Measurements from ENCODE around the gene ROMO1. TPM values are rescaled to one million over a fixed set of nuclear protein-coding genes. Genes with fewer than 3 reads are reported as not detected.
"Not testable (repeated sequence)": the region's sequence is repeated elsewhere in the genome, so short reads cannot be mapped to it uniquely, and the experiment has no call there.

The ROMO1 gene
- total and polyA plus RNA-seq, 3 experiments from 2014 or later = 108 to 358 (median 117) TPM

DNA sequence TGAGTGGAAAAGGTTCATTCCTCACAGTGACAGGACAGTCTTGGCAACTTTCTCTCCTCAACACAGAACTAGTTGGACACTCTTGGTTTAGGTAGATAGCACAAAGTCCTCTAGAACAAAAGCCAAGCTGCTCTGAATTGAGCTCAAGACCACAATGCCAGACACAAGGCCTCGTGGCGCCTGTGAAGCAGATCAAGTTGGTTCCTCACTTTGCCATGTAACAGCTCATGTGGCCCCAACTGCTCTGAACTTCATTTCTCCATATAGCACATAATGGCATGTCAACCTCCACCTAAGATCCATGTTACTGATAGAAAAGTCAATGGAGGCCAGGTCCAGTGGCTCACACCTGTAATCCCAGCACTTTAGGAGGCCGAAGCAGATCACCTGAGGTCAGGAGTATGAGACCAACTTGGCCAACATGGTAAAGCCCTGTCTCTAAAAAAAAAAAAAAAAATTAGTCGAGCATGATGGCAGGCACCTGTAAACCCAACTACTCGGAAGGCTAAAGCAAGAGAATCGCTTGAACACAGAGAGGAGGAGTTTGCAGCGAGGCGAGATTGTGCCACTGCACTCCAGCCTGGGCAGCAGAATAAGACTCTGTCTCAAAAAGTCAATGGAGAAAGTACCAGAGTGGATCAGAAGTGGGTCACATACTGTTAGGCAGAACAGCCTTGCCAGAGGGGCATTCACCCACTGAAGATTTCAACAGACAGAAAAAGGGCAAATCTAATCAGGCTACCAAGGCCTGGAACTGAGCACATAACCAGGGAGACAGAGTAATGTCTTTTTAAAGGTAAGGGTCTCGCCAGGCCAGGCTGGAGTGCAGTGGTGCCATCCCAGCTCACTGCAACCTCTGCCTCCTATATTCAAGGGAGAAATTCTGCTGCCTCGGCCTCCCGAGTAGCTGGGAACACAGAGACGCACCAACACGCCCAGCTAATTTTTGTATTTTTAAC, 21.2 kb downstream of the ROMO1 start:
- Mint-ChIP-seq H3K4me3 (peak overlapping the region in 4 of 7 donors; percentile 3 to 54 (median 34)), H3K27ac (peak overlapping the region in 7 of 8 donors; percentile 8 to 79 (median 43)), H3K4me1 (peaks cover 53 to 69% (median 69%) of the 10 kb centered on the region in 3 donors), H3K9me3 (no peaks in the 10 kb centered on the region), H3K36me3 (peaks cover 17 to 92% (median 38%) of the 10 kb centered on the region in 3 donors), H3K27me3 (no peaks in the 10 kb centered on the region)
- no peaks in the 10 kb centered on the region for H3K27me3 ChIP-seq (ENCODE audit: insufficient read depth, low read length, poor library complexity, severe bottlenecking)
- POLR2A ChIA-PET = interaction anchor here (1.0 to 1.4 kb wide), 2 partner anchors 22 to 56 kb away, joined by 3 to 4 read pairs; partner anchors contain the start of gene RBM39
- H3K4me3 ChIP-seq (ENCODE audit: low read length) = no peak overlapping the region
- H3K36me3 ChIP-seq (ENCODE audit: insufficient read depth, low read length) = peaks cover 84% of the 10 kb centered on the region
- DNase-seq = no peak
- H3K27ac ChIP-seq (ENCODE audit: low read depth, low read length) = no peak overlapping the region
- H3K4me1 ChIP-seq (ENCODE audit: insufficient read depth, low read length) = peaks cover 14% of the 10 kb centered on the region
- no peaks in the 10 kb centered on the region for H3K9me3 ChIP-seq (ENCODE audit: low read length)
- CTCF ChIA-PET = interaction anchor here (1.1 to 1.4 kb wide), 2 partner anchors 15 to 102 kb away, joined by 3 read pairs; no protein-coding TSS in a partner anchor

DNA sequence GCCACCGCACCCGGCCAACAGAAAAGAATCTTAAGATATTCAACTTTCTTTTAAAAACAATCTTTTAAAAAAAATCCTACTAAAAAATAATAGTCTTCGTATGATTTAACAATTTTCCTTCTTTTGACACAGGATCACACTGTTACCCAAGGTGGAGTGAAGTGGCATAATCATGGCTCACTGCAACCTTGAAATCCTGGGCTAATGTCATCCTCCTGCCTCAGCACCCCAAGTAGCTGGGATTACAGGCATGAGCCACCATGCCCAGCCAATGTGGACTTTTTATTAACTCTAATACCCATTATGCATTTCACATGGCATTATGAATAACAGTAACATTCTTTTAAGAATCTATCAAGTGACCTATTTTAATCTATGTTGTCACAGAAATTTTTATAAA, 22.0 kb downstream of the ROMO1 start:
- no peak overlapping the region for H3K27ac ChIP-seq (ENCODE audit: low read depth, low read length)
- POLR2A ChIA-PET = no interaction called here
- peaks cover 50 to 65% (median 63%) of the 10 kb centered on the region in 3 donors for H3K4me1 Mint-ChIP-seq
- H3K27ac Mint-ChIP-seq = peak overlapping the region in 2 of 8 donors; percentile 38 to 79
- peaks cover 12% of the 10 kb centered on the region for H3K4me1 ChIP-seq (ENCODE audit: insufficient read depth, low read length)
- no peak for DNase-seq
- H3K36me3 ChIP-seq (ENCODE audit: insufficient read depth, low read length) = peaks cover 86% of the 10 kb centered on the region
- H3K4me3 Mint-ChIP-seq = peak overlapping the region in 3 of 7 donors; percentile 25 to 41 (median 27)
- H3K27me3 Mint-ChIP-seq = no peaks in the 10 kb centered on the region
- peaks cover 17 to 91% (median 35%) of the 10 kb centered on the region in 3 donors for H3K36me3 Mint-ChIP-seq
- no peak overlapping the region for H3K4me3 ChIP-seq (ENCODE audit: low read length)
- H3K9me3 ChIP-seq (ENCODE audit: low read length) = no peaks in the 10 kb centered on the region
- no peaks in the 10 kb centered on the region for H3K27me3 ChIP-seq (ENCODE audit: insufficient read depth, low read length, poor library complexity, severe bottlenecking)
- CTCF ChIA-PET = interaction anchor here (1.4 kb wide), 1 partner anchor 14 kb away, joined by 3 read pairs; no protein-coding TSS in a partner anchor
- H3K9me3 Mint-ChIP-seq = no peaks in the 10 kb centered on the region

DNA sequence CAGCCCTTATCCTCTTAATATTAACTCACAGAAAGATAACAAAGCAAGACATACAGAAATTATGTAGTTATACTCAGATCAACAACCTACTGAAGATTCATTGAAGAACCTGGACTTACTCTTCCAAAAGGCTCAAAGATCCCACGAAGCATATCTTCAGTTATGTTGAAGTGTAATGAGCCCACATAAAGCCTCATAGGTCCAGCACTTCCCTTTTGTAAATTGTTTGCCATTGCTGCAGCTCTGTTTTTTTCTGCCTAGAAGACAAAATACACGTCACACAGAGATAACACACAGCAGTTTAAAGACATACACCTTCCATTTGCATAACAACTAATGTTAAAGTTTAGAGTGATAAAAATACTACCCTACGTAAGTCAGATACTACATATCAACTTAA, 22.4 kb downstream of the ROMO1 start:
- DNase-seq = no peak
- no peaks in the 10 kb centered on the region for H3K27me3 Mint-ChIP-seq
- peak overlapping the region in 4 of 8 donors; percentile 7 to 79 (median 44) for H3K27ac Mint-ChIP-seq
- Histone ChIP-seq H3K27ac (ENCODE audit: low read depth, low read length) (no peak overlapping the region), H3K4me1 (ENCODE audit: insufficient read depth, low read length) (peaks cover 9% of the 10 kb centered on the region), H3K9me3 (ENCODE audit: low read length) (no peaks in the 10 kb centered on the region), H3K27me3 (ENCODE audit: insufficient read depth, low read length, poor library complexity, severe bottlenecking) (no peaks in the 10 kb centered on the region), H3K4me3 (ENCODE audit: low read length) (no peak overlapping the region), H3K36me3 (ENCODE audit: insufficient read depth, low read length) (peaks cover 86% of the 10 kb centered on the region)
- ChIA-PET POLR2A (interaction anchor here (0.7 kb wide), 1 partner anchor 1776 kb away, joined by 5 read pairs; no protein-coding TSS in a partner anchor), CTCF (interaction anchor here (1.4 kb wide), 1 partner anchor 13 kb away, joined by 3 read pairs; no protein-coding TSS in a partner anchor)
- peaks cover 49 to 67% (median 63%) of the 10 kb centered on the region in 3 donors for H3K4me1 Mint-ChIP-seq
- peak overlapping the region in 5 of 7 donors; percentile 17 to 49 (median 39) for H3K4me3 Mint-ChIP-seq
- no peaks in the 10 kb centered on the region for H3K9me3 Mint-ChIP-seq
- peaks cover 17 to 92% (median 35%) of the 10 kb centered on the region in 3 donors for H3K36me3 Mint-ChIP-seq

DNA sequence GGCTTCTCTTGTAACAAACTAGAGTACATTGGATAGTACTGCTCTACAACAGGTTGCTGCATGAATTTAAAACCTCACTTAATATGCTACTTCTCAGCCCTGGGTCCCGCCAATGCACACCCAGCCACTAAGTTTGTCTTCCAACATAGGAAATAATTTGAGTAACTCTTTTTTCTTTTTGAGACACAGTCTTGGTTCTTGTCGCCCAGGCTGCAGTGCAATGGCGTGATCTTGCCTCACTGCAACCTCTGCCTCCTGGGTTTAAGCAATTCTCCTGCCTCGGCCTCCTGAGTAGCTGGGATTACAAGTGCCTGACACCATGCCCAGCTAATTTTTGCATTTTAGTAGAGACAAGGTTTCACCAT, 24.1 kb downstream of the ROMO1 start:
- Mint-ChIP-seq H3K27ac (peak overlapping the region in 6 of 8 donors; percentile 9 to 79 (median 62)), H3K4me3 (peak overlapping the region in 4 of 7 donors; percentile 12 to 44 (median 35)), H3K36me3 (peaks cover 17 to 90% (median 30%) of the 10 kb centered on the region in 3 donors), H3K4me1 (peaks cover 41 to 61% (median 55%) of the 10 kb centered on the region in 3 donors)
- H3K36me3 ChIP-seq (ENCODE audit: insufficient read depth, low read length) = peaks cover 83% of the 10 kb centered on the region
- DNase-seq; CTCF ChIA-PET; H3K4me1 ChIP-seq (ENCODE audit: insufficient read depth, low read length); H3K27me3 Mint-ChIP-seq; H3K9me3 ChIP-seq (ENCODE audit: low read length); H3K27me3 ChIP-seq (ENCODE audit: insufficient read depth, low read length, poor library complexity, severe bottlenecking); H3K9me3 Mint-ChIP-seq; H3K27ac ChIP-seq (ENCODE audit: low read depth, low read length); H3K4me3 ChIP-seq (ENCODE audit: low read length): not testable (repeated sequence)
- POLR2A ChIA-PET = interaction anchor here (0.7 kb wide), 1 partner anchor 8 kb away, joined by 3 read pairs; no protein-coding TSS in a partner anchor

DNA sequence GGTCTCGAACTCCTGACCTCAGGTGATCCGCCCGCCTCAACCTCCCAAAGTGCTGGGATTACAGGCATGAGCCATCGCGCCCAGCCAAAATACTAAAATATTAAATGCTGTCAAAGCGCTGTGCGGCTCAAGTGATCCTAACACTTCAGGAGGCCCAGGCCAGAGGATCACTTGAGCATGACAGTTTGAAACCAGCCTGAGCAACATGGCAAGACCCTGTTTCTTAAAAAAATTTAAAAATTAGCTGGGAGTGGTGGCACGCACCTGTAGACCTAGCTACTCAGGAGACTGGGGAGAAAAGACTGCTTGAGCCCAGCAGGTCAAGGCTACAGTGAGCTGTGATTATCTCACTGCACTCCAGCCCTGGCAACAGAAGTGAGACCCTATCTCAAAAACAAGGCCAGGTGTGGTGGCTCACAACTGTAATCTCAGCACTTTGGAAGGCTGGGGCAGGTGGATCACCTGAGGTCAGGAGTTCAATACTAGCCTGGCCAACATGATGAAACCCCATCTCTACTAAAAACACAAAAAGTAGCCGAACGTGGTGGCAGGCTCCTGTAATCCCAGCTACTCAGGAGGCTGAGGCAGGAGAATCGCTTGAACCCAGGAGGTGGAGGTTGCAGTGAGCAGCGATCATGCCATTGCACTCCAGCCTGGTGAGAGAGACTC, 24.6 kb downstream of the ROMO1 start:
- H3K27me3 Mint-ChIP-seq; CTCF ChIA-PET; H3K27ac ChIP-seq (ENCODE audit: low read depth, low read length); H3K27me3 ChIP-seq (ENCODE audit: insufficient read depth, low read length, poor library complexity, severe bottlenecking); H3K9me3 ChIP-seq (ENCODE audit: low read length); DNase-seq; H3K4me1 ChIP-seq (ENCODE audit: insufficient read depth, low read length); H3K9me3 Mint-ChIP-seq; H3K4me3 ChIP-seq (ENCODE audit: low read length): not testable (repeated sequence)
- H3K36me3 Mint-ChIP-seq = peaks cover 17 to 90% (median 30%) of the 10 kb centered on the region in 3 donors
- H3K4me1 Mint-ChIP-seq = peaks cover 40 to 60% (median 54%) of the 10 kb centered on the region in 3 donors
- H3K27ac Mint-ChIP-seq = peak overlapping the region in 3 of 8 donors; percentile 44 to 79 (median 61)
- peak overlapping the region in 2 of 7 donors; percentile 23 to 27 for H3K4me3 Mint-ChIP-seq
- H3K36me3 ChIP-seq (ENCODE audit: insufficient read depth, low read length) = peaks cover 85% of the 10 kb centered on the region
- POLR2A ChIA-PET = interaction anchor here (0.6 kb wide), 1 partner anchor 74 kb away, joined by 6 read pairs; no protein-coding TSS in a partner anchor

DNA sequence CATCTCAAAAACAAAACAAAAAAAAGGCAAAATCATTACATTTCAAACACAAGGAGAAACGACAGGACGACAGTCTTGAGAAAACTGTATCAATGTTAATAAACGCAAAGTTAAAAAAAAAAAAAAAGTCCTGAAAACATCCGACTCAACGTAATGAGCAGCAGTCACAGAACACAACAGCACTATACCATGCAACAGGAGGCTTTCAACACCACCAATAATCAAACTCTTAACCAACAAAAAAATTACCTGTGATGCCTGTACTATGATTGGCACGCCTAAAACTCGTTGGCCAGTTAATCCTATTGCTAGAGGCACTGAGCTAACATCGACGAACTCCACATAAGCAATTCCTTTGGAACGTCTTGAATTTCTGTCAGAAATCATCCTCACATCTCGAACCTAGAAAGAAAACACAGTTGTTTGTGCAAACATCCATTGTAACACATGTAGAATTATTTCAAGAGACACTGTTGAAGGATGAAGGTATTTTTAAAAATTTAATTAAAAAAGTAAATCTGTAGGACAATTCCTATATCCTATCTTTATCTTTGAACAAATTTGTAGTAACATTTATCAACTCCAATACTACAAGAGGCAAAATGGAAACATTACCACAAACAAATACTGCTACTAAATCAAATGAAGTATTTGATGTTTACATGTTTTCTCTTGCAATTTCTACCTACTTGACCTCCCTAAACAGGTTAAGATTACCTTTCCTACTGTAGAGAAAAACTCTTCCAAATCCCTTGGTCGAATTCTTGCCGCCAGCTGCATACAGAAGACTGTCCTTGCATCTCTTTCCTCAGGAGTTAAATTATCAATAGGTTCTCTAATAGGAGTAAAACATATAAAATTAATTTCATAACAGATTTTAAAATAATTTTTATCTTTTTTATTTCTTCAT, 25.4 kb downstream of the ROMO1 start:
- H3K4me1 ChIP-seq (ENCODE audit: insufficient read depth, low read length) = peaks cover 6% of the 10 kb centered on the region
- H3K27ac Mint-ChIP-seq = peak overlapping the region in 5 of 8 donors; percentile 31 to 79 (median 44)
- DNase-seq = no peak
- H3K4me3 ChIP-seq (ENCODE audit: low read length) = no peak overlapping the region
- peak overlapping the region in 1 of 7 donors; percentile 16 for H3K4me3 Mint-ChIP-seq
- H3K36me3 Mint-ChIP-seq = peaks cover 17 to 90% (median 30%) of the 10 kb centered on the region in 3 donors
- no peaks in the 10 kb centered on the region for H3K27me3 ChIP-seq (ENCODE audit: insufficient read depth, low read length, poor library complexity, severe bottlenecking)
- no peaks in the 10 kb centered on the region for H3K27me3 Mint-ChIP-seq
- peaks cover 85% of the 10 kb centered on the region for H3K36me3 ChIP-seq (ENCODE audit: insufficient read depth, low read length)
- H3K4me1 Mint-ChIP-seq = peaks cover 44 to 59% (median 54%) of the 10 kb centered on the region in 3 donors
- ChIA-PET CTCF (interaction anchor here (1.1 to 1.5 kb wide), 2 partner anchors 14 to 161 kb away, joined by 3 read pairs; no protein-coding TSS in a partner anchor), POLR2A (interaction anchor here (0.6 to 1.4 kb wide), 3 partner anchors 11 to 260 kb away, joined by 5 to 10 read pairs (median 6); no protein-coding TSS in a partner anchor)
- no peaks in the 10 kb centered on the region for H3K9me3 ChIP-seq (ENCODE audit: low read length)
- no peak overlapping the region for H3K27ac ChIP-seq (ENCODE audit: low read depth, low read length)
- no peaks in the 10 kb centered on the region for H3K9me3 Mint-ChIP-seq
